ENCODE measurements around the gene TMEM59L.
A peak's percentile ranks its signal among the peaks of the same experiment; 100 is the strongest.

TMEM59L gene

DNA sequence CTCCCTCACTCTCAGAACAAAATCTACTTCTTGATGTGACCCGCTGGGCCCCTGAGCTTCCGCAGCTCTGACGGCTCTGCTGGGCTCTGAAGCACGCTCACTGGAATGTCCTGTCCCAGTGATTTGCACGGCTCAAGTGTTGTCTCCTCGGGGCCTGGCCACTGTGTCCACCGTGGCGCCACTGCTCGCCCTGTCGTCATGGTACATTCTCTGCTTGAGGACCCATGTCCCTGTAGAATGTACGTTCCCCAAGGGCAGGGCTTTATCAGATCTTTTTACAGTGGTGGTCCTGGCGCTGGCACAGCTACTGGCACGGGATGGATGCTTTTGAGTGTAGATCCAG lies 36.3 kb downstream of the TMEM59L start:
- no peak overlapping the region for H3K9ac ChIP-seq
- no peaks in the 10 kb centered on the region for H3K9me3 ChIP-seq (ENCODE audit: control insufficient read depth, low read length)
- no peak overlapping the region for H3K27ac ChIP-seq
- TF ChIP-seq, protein P1, sequence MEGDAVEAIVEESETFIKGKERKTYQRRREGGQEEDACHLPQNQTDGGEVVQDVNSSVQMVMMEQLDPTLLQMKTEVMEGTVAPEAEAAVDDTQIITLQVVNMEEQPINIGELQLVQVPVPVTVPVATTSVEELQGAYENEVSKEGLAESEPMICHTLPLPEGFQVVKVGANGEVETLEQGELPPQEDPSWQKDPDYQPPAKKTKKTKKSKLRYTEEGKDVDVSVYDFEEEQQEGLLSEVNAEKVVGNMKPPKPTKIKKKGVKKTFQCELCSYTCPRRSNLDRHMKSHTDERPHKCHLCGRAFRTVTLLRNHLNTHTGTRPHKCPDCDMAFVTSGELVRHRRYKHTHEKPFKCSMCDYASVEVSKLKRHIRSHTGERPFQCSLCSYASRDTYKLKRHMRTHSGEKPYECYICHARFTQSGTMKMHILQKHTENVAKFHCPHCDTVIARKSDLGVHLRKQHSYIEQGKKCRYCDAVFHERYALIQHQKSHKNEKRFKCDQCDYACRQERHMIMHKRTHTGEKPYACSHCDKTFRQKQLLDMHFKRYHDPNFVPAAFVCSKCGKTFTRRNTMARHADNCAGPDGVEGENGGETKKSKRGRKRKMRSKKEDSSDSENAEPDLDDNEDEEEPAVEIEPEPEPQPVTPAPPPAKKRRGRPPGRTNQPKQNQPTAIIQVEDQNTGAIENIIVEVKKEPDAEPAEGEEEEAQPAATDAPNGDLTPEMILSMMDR (IDR thresholded peaks at IDR 0.05): no peak
- no peaks in the 10 kb centered on the region for H3K4me1 ChIP-seq
- no peaks in the 10 kb centered on the region for H3K36me3 ChIP-seq (ENCODE audit: control insufficient read depth, insufficient read depth, low read length)
- H3K4me3 ChIP-seq (ENCODE audit: low read depth, low read length): no peak overlapping the region
- H3K4me2 ChIP-seq (ENCODE audit: low read length): no peak overlapping the region
- H2AFZ ChIP-seq: no peak overlapping the region
- peaks cover 32% of the 10 kb centered on the region for H3K79me2 ChIP-seq
- no peaks in the 10 kb centered on the region for H3K27me3 ChIP-seq (ENCODE audit: control insufficient read depth, insufficient read depth, low read length)

DNA sequence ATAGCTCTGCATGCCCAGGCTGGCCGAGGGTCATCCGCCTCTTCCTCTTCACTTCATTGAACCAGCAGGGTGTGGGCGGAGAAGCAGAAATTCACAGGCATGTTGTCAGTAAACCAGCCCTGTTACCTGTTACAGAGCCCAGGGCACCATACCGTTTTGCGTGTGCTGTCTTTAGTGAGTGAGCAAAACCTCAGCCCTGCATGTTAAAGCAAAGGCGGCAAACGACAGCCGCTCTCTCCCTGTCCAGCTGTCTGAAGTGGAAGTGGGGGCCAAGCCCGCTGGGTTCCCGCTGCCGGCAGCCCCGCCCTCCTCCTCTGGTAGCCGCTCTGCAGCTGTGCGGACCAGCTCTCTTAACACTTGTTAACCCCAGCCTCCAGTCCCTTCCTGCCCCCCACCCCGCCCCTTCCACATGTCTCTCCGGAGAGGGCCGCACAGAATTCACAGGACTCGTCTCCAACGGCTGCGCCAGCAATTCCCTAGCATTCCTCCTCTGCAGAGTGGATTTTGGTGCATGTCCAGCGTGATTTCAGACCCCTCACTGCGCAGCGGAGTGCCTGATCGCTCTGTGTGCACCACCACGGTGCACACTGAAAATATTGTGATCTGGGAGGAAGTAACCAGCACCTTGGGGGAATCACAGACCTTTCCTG lies 36.8 kb downstream of the TMEM59L start:
- Histone ChIP-seq H3K36me3 (ENCODE audit: control insufficient read depth, insufficient read depth, low read length) (no peaks in the 10 kb centered on the region), H3K4me3 (ENCODE audit: low read depth, low read length) (no peak overlapping the region), H3K9ac (no peak overlapping the region), H3K27me3 (ENCODE audit: control insufficient read depth, insufficient read depth, low read length) (no peaks in the 10 kb centered on the region), H3K27ac (peak overlapping the region; percentile 39), H3K4me2 (ENCODE audit: low read length) (no peak overlapping the region), H3K9me3 (ENCODE audit: control insufficient read depth, low read length) (no peaks in the 10 kb centered on the region), H3K4me1 (no peaks in the 10 kb centered on the region), H2AFZ (no peak overlapping the region), H3K79me2 (peaks cover 33% of the 10 kb centered on the region)
- TF ChIP-seq, protein P1 (IDR thresholded peaks at IDR 0.05): no peak

DNA sequence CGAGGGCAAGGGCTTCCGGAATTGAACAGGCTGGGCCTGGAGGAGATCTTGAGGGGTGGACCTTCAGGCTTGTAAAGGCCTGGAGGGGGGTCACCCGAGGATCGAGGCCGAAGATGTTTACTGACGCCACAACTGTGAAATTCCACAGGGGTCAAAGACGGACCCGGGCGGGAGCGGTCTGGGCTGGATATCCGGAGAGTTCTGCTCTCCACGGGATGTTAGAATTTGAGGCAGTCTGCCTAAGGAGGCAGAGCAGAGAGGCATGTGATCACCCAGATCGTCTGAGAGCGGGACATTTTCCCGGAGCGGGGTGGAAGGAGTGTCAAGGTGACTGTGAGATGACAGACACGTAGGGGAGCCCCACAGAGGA lies 37.3 kb downstream of the TMEM59L start:
- Histone ChIP-seq H3K4me2 (ENCODE audit: low read length) (no peak overlapping the region), H2AFZ (no peak overlapping the region), H3K4me3 (ENCODE audit: low read depth, low read length) (no peak overlapping the region), H3K4me1 (no peaks in the 10 kb centered on the region), H3K27ac (peak overlapping the region; percentile 56), H3K27me3 (ENCODE audit: control insufficient read depth, insufficient read depth, low read length) (no peaks in the 10 kb centered on the region), H3K79me2 (peaks cover 31% of the 10 kb centered on the region), H3K9me3 (ENCODE audit: control insufficient read depth, low read length) (no peaks in the 10 kb centered on the region), H3K9ac (no peak overlapping the region), H3K36me3 (ENCODE audit: control insufficient read depth, insufficient read depth, low read length) (no peaks in the 10 kb centered on the region)
- TF ChIP-seq, protein P1 (IDR thresholded peaks at IDR 0.05): no peak

DNA sequence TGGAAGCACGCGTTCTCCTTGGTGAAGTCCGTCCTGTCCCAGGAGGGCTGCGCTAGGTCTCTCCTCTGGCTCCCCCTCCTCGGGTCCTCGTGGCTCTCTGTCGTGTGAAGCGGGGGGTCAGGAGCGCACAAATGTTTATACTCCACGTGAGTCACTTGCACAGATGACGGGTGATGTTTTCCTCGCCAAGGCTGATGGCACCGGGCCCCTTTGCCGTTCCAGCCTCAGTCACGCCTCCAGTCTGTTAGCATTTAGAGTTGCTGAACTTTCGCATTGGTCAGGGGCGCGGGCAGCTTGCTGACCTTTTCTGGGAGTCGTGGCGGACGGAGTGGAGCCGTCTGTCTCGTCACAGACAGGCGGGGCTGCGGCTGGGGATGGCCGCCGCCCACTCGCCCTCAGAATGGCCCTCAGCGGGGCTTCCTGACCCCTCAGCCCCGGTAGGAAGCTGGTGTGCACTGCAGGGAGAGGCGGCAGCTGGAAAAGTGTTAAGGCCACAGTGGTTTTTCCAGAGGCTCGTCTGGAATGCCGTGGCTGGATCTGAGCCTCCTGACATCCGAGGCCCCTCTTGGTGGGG lies 37.9 kb downstream of the TMEM59L start:
- Histone ChIP-seq H3K27ac (peak overlapping the region; percentile 56), H3K4me2 (ENCODE audit: low read length) (no peak overlapping the region), H3K9ac (no peak overlapping the region), H3K4me3 (ENCODE audit: low read depth, low read length) (no peak overlapping the region), H3K27me3 (ENCODE audit: control insufficient read depth, insufficient read depth, low read length) (no peaks in the 10 kb centered on the region), H3K36me3 (ENCODE audit: control insufficient read depth, insufficient read depth, low read length) (no peaks in the 10 kb centered on the region), H3K4me1 (no peaks in the 10 kb centered on the region), H2AFZ (no peak overlapping the region), H3K9me3 (ENCODE audit: control insufficient read depth, low read length) (no peaks in the 10 kb centered on the region), H3K79me2 (peaks cover 33% of the 10 kb centered on the region)
- TF ChIP-seq, protein P1 (IDR thresholded peaks at IDR 0.05): no peak

DNA sequence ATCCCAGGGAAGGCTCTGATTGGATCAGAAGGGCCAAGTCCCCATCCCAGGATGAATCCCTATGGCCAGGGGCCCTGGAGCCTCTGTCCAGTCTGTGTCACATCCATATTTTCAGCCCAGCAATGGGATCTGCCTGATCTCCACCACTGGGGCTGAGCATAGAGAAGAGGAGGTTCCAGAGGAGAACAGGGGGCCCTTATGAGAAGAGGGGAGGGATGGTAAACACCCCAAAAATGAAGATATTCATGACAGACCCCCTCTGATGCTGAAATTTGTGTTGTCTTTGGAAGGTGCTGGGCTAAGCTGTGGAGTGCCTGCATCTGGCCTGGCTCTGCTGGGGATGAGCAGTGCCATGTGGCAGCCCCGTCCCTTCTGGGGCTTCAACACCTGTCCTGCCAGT lies 38.6 kb downstream of the TMEM59L start:
- Histone ChIP-seq H3K36me3 (ENCODE audit: control insufficient read depth, insufficient read depth, low read length) (no peaks in the 10 kb centered on the region), H3K79me2 (peaks cover 37% of the 10 kb centered on the region), H3K4me2 (ENCODE audit: low read length) (no peak overlapping the region), H3K9me3 (ENCODE audit: control insufficient read depth, low read length) (no peaks in the 10 kb centered on the region), H3K27ac (no peak overlapping the region), H2AFZ (no peak overlapping the region), H3K4me1 (no peaks in the 10 kb centered on the region), H3K4me3 (ENCODE audit: low read depth, low read length) (no peak overlapping the region), H3K27me3 (ENCODE audit: control insufficient read depth, insufficient read depth, low read length) (no peaks in the 10 kb centered on the region), H3K9ac (no peak overlapping the region)
- TF ChIP-seq, protein P1 (IDR thresholded peaks at IDR 0.05): no peak

All from parathyroid adenoma (tissue), 2 donors.